ENCODE results near the gene ADAM11. TPM values are rescaled to one million over a fixed set of nuclear protein-coding genes. Genes with fewer than 3 reads are reported as not detected.

ADAM11 gene
- total and polyA plus RNA-seq, 7 donors, result under 0.01 to 3.3 (median 2.5) TPM; not detected in 1

DNA sequence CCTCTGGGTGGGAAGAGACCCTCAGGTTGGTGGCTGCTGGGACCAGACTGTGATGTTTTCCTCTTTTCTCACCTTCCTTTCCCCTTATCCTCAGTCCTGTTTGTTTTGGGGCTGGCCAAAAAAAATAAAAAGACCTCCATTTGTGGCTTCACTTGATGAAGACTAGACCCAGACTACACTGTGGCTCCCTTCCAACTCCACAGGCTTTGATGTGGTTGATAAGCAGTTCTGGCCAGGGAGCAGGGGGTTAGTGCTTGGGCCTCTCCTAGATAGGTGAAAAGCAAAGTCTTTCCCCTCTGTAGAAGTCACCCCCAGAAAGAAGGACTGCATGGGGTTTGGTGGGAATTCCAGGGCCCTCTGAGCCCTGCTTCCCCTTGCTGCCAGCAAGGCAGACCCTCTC is 11.2 kb upstream of the ADAM11 start:
- H3K4me1 ChIP-seq, result no peaks in the 10 kb centered on the region
- peaks cover 0 to 27% (median 5%) of the 10 kb centered on the region in 4 donors for H3K36me3 ChIP-seq
- intact Hi-C loops (cut with DNase I), result no loop called here

DNA sequence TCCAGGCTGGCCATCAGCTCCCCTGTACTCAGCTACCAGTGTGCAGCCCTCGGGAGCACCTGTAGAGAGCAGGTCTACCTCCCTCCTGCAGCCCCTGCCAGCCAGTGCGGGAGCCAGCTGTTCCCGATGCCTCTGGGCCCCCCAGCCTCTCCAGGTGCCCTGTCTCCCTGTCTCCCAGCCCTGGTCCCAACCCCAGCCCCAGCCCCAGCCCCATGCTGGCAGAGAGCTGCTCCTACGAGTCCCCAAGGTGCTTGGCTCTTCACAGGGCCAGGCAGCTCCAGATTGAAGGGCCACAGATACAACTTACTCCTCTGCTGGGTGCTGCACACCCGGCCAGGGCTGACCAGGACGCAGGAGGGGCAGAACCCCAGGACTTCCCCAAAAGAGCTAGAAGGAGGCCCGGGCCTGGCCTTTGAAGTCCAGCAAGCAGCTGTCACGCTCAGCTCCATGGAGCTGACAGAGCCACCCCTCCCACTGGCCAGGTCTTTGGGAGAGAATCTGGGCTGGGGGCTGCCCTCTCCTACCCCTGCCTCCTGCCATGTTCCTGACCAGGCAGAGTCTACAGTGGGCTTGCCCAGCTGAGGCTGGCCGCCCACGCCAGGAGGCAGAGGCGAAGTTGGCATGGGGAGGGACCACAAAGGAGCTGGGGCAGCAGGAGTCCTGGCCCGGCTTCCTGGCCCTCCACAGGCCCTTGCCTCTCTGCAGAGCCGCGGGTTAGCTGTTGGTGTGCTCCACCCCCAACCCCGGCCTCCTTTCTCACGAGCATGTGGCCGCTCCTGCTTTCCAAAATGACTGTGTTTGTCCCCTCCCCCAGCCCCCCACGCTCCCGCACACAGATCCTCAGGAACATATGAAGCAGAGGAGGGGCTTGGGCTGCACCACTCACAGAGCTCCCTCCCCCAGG is 9.5 kb upstream of the ADAM11 start:
- Histone ChIP-seq H3K4me1 (no peaks in the 10 kb centered on the region), H3K36me3 (peaks cover 0 to 27% (median 5%) of the 10 kb centered on the region in 4 donors), H3K27me3 (no peaks in the 10 kb centered on the region), H3K27ac (no peak overlapping the region), H3K4me3 (peak overlapping the region in 1 of 4 donors; percentile 24), H3K9me3 (no peaks in the 10 kb centered on the region)
- WGBS, 2 donors, result 89 to 93% methylated on average over 19 of the region's 19 CpGs
- no peak for TF ChIP-seq EP300 (IDR thresholded peaks at IDR 0.05)
- no peak for TF ChIP-seq POLR2AphosphoS5 (IDR thresholded peaks at IDR 0.05)
- TF ChIP-seq, protein P1, sequence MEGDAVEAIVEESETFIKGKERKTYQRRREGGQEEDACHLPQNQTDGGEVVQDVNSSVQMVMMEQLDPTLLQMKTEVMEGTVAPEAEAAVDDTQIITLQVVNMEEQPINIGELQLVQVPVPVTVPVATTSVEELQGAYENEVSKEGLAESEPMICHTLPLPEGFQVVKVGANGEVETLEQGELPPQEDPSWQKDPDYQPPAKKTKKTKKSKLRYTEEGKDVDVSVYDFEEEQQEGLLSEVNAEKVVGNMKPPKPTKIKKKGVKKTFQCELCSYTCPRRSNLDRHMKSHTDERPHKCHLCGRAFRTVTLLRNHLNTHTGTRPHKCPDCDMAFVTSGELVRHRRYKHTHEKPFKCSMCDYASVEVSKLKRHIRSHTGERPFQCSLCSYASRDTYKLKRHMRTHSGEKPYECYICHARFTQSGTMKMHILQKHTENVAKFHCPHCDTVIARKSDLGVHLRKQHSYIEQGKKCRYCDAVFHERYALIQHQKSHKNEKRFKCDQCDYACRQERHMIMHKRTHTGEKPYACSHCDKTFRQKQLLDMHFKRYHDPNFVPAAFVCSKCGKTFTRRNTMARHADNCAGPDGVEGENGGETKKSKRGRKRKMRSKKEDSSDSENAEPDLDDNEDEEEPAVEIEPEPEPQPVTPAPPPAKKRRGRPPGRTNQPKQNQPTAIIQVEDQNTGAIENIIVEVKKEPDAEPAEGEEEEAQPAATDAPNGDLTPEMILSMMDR (IDR thresholded peaks at IDR 0.05), result no peak
- no peak for TF ChIP-seq POLR2A (IDR thresholded peaks at IDR 0.05)
- DNase-seq, result no peak
- intact Hi-C loops (cut with DNase I), result no loop called here

More for the DNA sequence above, 11.2 kb upstream of the ADAM11 start:
- no peaks in the 10 kb centered on the region for H3K9me3 ChIP-seq
- no peak overlapping the region for H3K4me3 ChIP-seq
- no peak overlapping the region for H3K27ac ChIP-seq
- DNase-seq, result no peak
- H3K27me3 ChIP-seq, result no peaks in the 10 kb centered on the region
- TF ChIP-seq POLR2AphosphoS5 (IDR thresholded peaks at IDR 0.05) (no peak), EP300 (IDR thresholded peaks at IDR 0.05) (no peak), POLR2A (IDR thresholded peaks at IDR 0.05) (no peak)
- TF ChIP-seq, protein P1 (IDR thresholded peaks at IDR 0.05), result no peak

DNA sequence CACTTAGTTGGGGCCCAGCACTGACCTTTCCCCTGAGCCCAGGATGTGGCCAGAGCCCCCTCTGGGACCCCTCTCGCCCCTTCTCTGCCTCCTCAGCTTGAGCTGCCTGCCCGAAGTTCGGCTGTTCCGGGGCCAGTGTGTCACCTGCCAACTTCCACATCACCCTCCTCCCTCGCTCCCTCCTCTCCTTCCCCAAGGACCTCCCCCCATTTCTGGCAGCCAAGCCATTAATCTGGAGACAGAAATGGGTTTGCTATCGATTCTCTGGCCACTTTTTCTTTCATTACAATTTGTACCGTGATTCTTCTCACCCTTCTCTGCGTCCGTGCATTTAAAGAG is 8.8 kb upstream of the ADAM11 start:
- TF ChIP-seq POLR2AphosphoS5 (IDR thresholded peaks at IDR 0.05), result no peak
- TF ChIP-seq POLR2A (IDR thresholded peaks at IDR 0.05), result no peak
- TF ChIP-seq, protein P1 (IDR thresholded peaks at IDR 0.05), result no peak
- no peak for TF ChIP-seq EP300 (IDR thresholded peaks at IDR 0.05)
- peak overlapping the region in 1 of 4 donors; percentile 24 for H3K4me3 ChIP-seq
- WGBS, 2 donors, result 75 to 85% methylated on average over 9 of the region's 9 CpGs
- H3K4me1 ChIP-seq, result no peaks in the 10 kb centered on the region
- H3K9me3 ChIP-seq, result no peaks in the 10 kb centered on the region
- no peak for DNase-seq
- no peak overlapping the region for H3K27ac ChIP-seq
- H3K27me3 ChIP-seq, result no peaks in the 10 kb centered on the region
- intact Hi-C loops (cut with DNase I), result no loop called here
- H3K36me3 ChIP-seq, result peaks cover 0 to 27% (median 5%) of the 10 kb centered on the region in 4 donors

DNA sequence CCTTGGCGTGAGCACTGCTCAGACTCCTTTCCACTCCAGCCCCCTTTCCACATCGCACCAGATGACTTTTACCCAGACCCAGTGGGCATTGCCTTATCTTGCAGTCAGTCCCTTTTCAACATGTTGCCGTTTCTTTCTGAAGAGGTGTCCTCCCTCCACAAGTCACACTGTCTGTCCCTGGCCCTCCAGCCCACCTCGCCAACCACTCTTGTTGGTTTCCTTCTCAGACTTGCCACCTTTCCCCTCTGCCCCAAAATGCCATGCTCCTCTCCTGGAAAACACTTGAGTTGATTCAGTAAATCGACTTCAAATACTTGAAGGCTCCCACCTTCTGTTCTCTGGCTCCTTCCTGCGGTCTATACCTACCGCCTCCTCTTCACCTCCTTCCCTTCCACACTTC is 7.5 kb upstream of the ADAM11 start:
- DNase-seq, result no peak
- intact Hi-C loops (cut with DNase I), result no loop called here
- H3K4me3 ChIP-seq, result no peak overlapping the region
- H3K4me1 ChIP-seq, result no peaks in the 10 kb centered on the region
- no peak overlapping the region for H3K27ac ChIP-seq
- no peaks in the 10 kb centered on the region for H3K9me3 ChIP-seq
- TF ChIP-seq POLR2A (IDR thresholded peaks at IDR 0.05) (no peak), POLR2AphosphoS5 (IDR thresholded peaks at IDR 0.05) (no peak), EP300 (IDR thresholded peaks at IDR 0.05) (no peak)
- TF ChIP-seq, protein P1 (IDR thresholded peaks at IDR 0.05), result no peak
- 93 to 94% methylated on average over 7 of the region's 7 CpGs for WGBS, 2 donors
- no peaks in the 10 kb centered on the region for H3K27me3 ChIP-seq
- H3K36me3 ChIP-seq, result peaks cover 0 to 27% (median 5%) of the 10 kb centered on the region in 4 donors
